GM21447 (cell line): ENCODE measurements around the gene PRIMPOL.
A peak's percentile ranks its signal among the peaks of the same experiment; 100 is the strongest.
"Not testable (repeated sequence)": the region's sequence is repeated elsewhere in the genome, so short reads cannot be mapped to it uniquely, and the experiment has no call there.

Experiments used
- ATAC-seq: cut with Tn5 transposase; IDR thresholded peaks from one replicate; pipeline ENCODE4 v1.9.1; 2021; ENCODE audit not compliant: unreplicated experiment

The PRIMPOL gene

GRCh38 chr4:184649026-184649970, at the start of gene PRIMPOL, which contains the start of gene CASP3:
PRIMPOL (plus strand) TSS chr4:184649738; CDS start chr4:184657141, 7,403 bp downstream.
CASP3 (minus strand) TSS chr4:184649447; CDS start chr4:184638453, 10,994 bp downstream.
- ATAC-seq: peak; percentile 79

- ATAC-seq: not testable (repeated sequence)
Observed at GRCh38 chr4:184600982-184601381, 48.6 kb upstream of the PRIMPOL start.

GRCh38 chr4:184602857-184603256, 46.7 kb upstream of the PRIMPOL start:
- ATAC-seq: not testable (repeated sequence)

- not testable (repeated sequence) for ATAC-seq
Observed at GRCh38 chr4:184607429-184607828, 42.1 kb upstream of the PRIMPOL start.

GRCh38 chr4:184612074-184612473, 37.5 kb upstream of the PRIMPOL start:
- ATAC-seq: no peak

- ATAC-seq: no peak
Observed at GRCh38 chr4:184613405-184613804, 36.1 kb upstream of the PRIMPOL start.

- no peak for ATAC-seq
Observed at GRCh38 chr4:184614509-184614908, 35.0 kb upstream of the PRIMPOL start.

- not testable (repeated sequence) for ATAC-seq
Observed at GRCh38 chr4:184616168-184616567, 33.4 kb upstream of the PRIMPOL start.

GRCh38 chr4:184616633-184617551, 32.6 kb upstream of the PRIMPOL start:
- peak; percentile 83 for ATAC-seq

- ATAC-seq: no peak
Observed at GRCh38 chr4:184617600-184618196, 31.8 kb upstream of the PRIMPOL start.

- ATAC-seq: no peak
Observed at GRCh38 chr4:184620212-184620867, 29.2 kb upstream of the PRIMPOL start.

- ATAC-seq: no peak
Observed at GRCh38 chr4:184621518-184621917, 28.0 kb upstream of the PRIMPOL start.

GRCh38 chr4:184624504-184624903, 25.0 kb upstream of the PRIMPOL start:
- ATAC-seq: not testable (repeated sequence)

- ATAC-seq: no peak
Observed at GRCh38 chr4:184624972-184625554, 24.5 kb upstream of the PRIMPOL start.

- ATAC-seq: not testable (repeated sequence)
Observed at GRCh38 chr4:184625783-184626596, 23.5 kb upstream of the PRIMPOL start.

- no peak for ATAC-seq
Observed at GRCh38 chr4:184628103-184628502, 21.4 kb upstream of the PRIMPOL start.

- ATAC-seq: no peak
Observed at GRCh38 chr4:184632842-184633241, 16.7 kb upstream of the PRIMPOL start.

GRCh38 chr4:184635381-184635780, 14.2 kb upstream of the PRIMPOL start:
- no peak for ATAC-seq

- ATAC-seq: no peak
Observed at GRCh38 chr4:184636144-184636543, 13.4 kb upstream of the PRIMPOL start.
